ENCODE data around the gene OR9Q1.

DNA sequence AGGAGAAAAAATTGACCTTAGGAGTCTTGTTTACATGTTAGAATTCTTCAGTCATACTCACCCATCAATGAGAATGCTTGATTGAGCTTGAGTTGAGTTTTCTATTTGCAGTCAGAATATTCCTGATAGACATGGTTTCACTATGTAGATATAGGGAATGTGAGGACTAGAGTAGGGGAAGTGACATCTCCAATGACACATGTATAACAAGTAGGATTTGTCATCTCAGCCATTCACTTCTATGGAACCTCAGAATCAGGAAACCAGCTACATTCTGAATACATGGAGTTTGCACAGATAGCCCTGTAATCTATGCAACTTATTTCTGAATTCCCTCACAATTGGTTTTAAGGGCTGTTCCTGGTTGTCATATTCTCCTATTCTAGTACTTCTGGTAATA lies 20.1 kb upstream of the OR9Q1 start:
- TF ChIP-seq, protein P1, sequence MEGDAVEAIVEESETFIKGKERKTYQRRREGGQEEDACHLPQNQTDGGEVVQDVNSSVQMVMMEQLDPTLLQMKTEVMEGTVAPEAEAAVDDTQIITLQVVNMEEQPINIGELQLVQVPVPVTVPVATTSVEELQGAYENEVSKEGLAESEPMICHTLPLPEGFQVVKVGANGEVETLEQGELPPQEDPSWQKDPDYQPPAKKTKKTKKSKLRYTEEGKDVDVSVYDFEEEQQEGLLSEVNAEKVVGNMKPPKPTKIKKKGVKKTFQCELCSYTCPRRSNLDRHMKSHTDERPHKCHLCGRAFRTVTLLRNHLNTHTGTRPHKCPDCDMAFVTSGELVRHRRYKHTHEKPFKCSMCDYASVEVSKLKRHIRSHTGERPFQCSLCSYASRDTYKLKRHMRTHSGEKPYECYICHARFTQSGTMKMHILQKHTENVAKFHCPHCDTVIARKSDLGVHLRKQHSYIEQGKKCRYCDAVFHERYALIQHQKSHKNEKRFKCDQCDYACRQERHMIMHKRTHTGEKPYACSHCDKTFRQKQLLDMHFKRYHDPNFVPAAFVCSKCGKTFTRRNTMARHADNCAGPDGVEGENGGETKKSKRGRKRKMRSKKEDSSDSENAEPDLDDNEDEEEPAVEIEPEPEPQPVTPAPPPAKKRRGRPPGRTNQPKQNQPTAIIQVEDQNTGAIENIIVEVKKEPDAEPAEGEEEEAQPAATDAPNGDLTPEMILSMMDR (IDR thresholded peaks at IDR 0.05) = no peak
- TF ChIP-seq POLR2A (IDR thresholded peaks at IDR 0.05) (no peak), POLR2AphosphoS5 (IDR thresholded peaks at IDR 0.05) (no peak)
